ENCODE measurements around the gene ZNF280A.

Gene ZNF280A

GRCh38 chr22:22488736-22489135 lies 31.3 kb downstream of the ZNF280A start:
- DNase-seq: no peak
- Histone ChIP-seq H3K4me3 (ENCODE audit: low read depth, low read length) (no peak overlapping the region), H3K4me1 (no peaks in the 10 kb centered on the region), H3K27me3 (no peaks in the 10 kb centered on the region), H3K9me3 (no peaks in the 10 kb centered on the region), H3K36me3 (peaks cover 13% of the 10 kb centered on the region)
- TF ChIP-seq CTCF (IDR thresholded peaks at IDR 0.05; ENCODE audit: low read depth, low read length): no peak

GRCh38 chr22:22487869-22488597 lies 32.0 kb downstream of the ZNF280A start:
- H3K36me3 ChIP-seq: peaks cover 13% of the 10 kb centered on the region
- TF ChIP-seq CTCF (IDR thresholded peaks at IDR 0.05; ENCODE audit: low read depth, low read length): no peak
- no peak for DNase-seq
- H3K27me3 ChIP-seq: no peaks in the 10 kb centered on the region
- H3K9me3 ChIP-seq: no peaks in the 10 kb centered on the region
- H3K4me3 ChIP-seq (ENCODE audit: low read depth, low read length): no peak overlapping the region
- H3K4me1 ChIP-seq: no peaks in the 10 kb centered on the region

GRCh38 chr22:22487059-22487458 lies 33.0 kb downstream of the ZNF280A start:
- Histone ChIP-seq H3K4me1 (no peaks in the 10 kb centered on the region), H3K9me3 (no peaks in the 10 kb centered on the region), H3K36me3 (peaks cover 10% of the 10 kb centered on the region), H3K27me3 (no peaks in the 10 kb centered on the region), H3K4me3 (ENCODE audit: low read depth, low read length) (no peak overlapping the region)
- no peak for DNase-seq
- no peak for TF ChIP-seq CTCF (IDR thresholded peaks at IDR 0.05; ENCODE audit: low read depth, low read length)

GRCh38 chr22:22486132-22486899 lies 33.8 kb downstream of the ZNF280A start:
- no peak for TF ChIP-seq CTCF (IDR thresholded peaks at IDR 0.05; ENCODE audit: low read depth, low read length)
- Histone ChIP-seq H3K4me1 (no peaks in the 10 kb centered on the region), H3K4me3 (ENCODE audit: low read depth, low read length) (no peak overlapping the region), H3K36me3 (peaks cover 4% of the 10 kb centered on the region; the same call in 1 of the 2 replicates), H3K9me3 (no peaks in the 10 kb centered on the region), H3K27me3 (no peaks in the 10 kb centered on the region)
- DNase-seq: no peak

- Histone ChIP-seq H3K4me1 (no peaks in the 10 kb centered on the region), H3K4me3 (ENCODE audit: low read depth, low read length) (no peak overlapping the region), H3K36me3 (peaks cover 4% of the 10 kb centered on the region; the same call in 1 of the 2 replicates), H3K9me3 (no peaks in the 10 kb centered on the region), H3K27me3 (no peaks in the 10 kb centered on the region)
- no peak for DNase-seq
- TF ChIP-seq CTCF (IDR thresholded peaks at IDR 0.05; ENCODE audit: low read depth, low read length): no peak
Observed at GRCh38 chr22:22485524-22485923, 34.5 kb downstream of the ZNF280A start.

- Histone ChIP-seq H3K36me3 (peaks cover 4% of the 10 kb centered on the region; the same call in 1 of the 2 replicates), H3K4me1 (no peaks in the 10 kb centered on the region), H3K27me3 (no peaks in the 10 kb centered on the region), H3K9me3 (no peaks in the 10 kb centered on the region), H3K4me3 (ENCODE audit: low read depth, low read length) (no peak overlapping the region)
- DNase-seq: no peak
- no peak for TF ChIP-seq CTCF (IDR thresholded peaks at IDR 0.05; ENCODE audit: low read depth, low read length)
Observed at GRCh38 chr22:22484023-22484422, 36.0 kb downstream of the ZNF280A start.

Measured in BE2C (cell line).